Measurements from ENCODE around the gene IFI27L1.

- no peak for TF ChIP-seq POLR2AphosphoS5 (IDR thresholded peaks at IDR 0.05)
- TF ChIP-seq, protein P1, sequence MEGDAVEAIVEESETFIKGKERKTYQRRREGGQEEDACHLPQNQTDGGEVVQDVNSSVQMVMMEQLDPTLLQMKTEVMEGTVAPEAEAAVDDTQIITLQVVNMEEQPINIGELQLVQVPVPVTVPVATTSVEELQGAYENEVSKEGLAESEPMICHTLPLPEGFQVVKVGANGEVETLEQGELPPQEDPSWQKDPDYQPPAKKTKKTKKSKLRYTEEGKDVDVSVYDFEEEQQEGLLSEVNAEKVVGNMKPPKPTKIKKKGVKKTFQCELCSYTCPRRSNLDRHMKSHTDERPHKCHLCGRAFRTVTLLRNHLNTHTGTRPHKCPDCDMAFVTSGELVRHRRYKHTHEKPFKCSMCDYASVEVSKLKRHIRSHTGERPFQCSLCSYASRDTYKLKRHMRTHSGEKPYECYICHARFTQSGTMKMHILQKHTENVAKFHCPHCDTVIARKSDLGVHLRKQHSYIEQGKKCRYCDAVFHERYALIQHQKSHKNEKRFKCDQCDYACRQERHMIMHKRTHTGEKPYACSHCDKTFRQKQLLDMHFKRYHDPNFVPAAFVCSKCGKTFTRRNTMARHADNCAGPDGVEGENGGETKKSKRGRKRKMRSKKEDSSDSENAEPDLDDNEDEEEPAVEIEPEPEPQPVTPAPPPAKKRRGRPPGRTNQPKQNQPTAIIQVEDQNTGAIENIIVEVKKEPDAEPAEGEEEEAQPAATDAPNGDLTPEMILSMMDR (IDR thresholded peaks at IDR 0.05), result no peak
- TF ChIP-seq POLR2A (IDR thresholded peaks at IDR 0.05), result no peak
- TF ChIP-seq EP300 (IDR thresholded peaks at IDR 0.05), result no peak
These were observed 57.1 kb downstream of the IFI27L1 start for GRCh38 chr14:94138251-94138650.
